ENCODE results near the gene ENTPD8.

- TF ChIP-seq CTCF (conservative IDR thresholded peaks at IDR 0.05; ENCODE audit: low read depth, low read length) (no peak), EZH2 (IDR thresholded peaks at IDR 0.05; ENCODE audit: low read length, unreplicated experiment) (no peak)
Measured at GRCh38 chr9:137423514-137424291, 17.5 kb downstream of the ENTPD8 start.
